Measurements from ENCODE around the gene TP53I11.

TP53I11 gene

DNA sequence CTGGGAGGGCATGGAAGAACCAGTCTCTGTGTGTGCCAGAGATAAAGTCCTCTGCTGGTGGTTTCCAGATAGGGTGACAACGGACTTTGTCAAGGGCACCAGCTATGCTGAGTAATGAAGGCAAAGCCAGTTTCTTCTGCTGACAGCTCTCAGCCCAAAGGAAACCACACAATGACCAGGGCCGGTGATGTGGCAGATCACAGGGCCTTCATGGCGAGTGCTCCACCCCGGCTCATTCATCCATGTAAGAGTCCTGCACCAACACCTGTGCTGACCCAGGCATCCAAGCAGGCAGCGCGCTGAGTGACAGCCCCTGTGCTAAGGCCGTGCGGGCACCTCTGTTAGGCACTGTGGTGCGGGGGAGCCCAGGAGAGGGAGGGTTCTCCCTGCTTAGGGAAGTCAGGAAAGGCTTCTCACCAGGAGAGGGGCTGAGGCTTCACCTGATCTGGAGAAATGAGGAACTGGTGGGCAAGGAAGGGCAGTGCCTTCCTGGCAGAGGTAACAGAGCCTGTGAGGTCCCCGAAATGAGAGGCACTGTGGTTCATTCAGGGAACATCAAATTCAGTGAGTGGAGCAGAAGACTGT is 33.8 kb downstream of the TP53I11 start:
- H3K4me2 ChIP-seq (ENCODE audit: low read length), result no peak overlapping the region
- H3K79me2 ChIP-seq (ENCODE audit: insufficient read depth, low read length), result no peaks in the 10 kb centered on the region
- H3K27me3 ChIP-seq (ENCODE audit: insufficient read depth, low read length), result no peaks in the 10 kb centered on the region

DNA sequence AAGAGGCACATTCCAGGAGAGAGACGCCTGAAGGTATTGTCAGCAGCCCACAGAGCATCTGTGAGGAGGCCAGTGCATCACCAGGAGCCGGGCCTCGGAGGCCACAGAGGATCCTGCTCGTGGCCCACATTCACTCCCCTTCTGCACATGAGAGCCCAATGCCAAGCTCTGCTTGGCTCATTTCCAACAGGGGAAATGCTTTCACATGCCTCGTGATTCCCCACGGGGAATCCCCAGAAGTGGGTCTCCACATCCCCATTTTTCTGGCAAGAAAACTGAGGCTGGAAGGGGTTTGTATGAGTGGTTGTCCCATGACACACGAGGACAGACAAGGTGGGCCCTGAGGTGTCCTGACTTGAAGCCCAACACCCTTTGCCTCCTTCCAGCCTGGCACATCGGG is 34.4 kb downstream of the TP53I11 start:
- Histone ChIP-seq H3K4me1 (ENCODE audit: insufficient read depth, low read length, severe bottlenecking) (no peaks in the 10 kb centered on the region), H3K36me3 (ENCODE audit: insufficient read depth, low read length) (no peaks in the 10 kb centered on the region), H3K27me3 (ENCODE audit: insufficient read depth, low read length) (no peaks in the 10 kb centered on the region), H3K27ac (ENCODE audit: low read depth, low read length, poor library complexity, severe bottlenecking) (no peak overlapping the region), H3F3A (ENCODE audit: insufficient read depth, low read length) (no peaks in the 10 kb centered on the region), H3K9me3 (ENCODE audit: low read length) (no peaks in the 10 kb centered on the region), H4K20me1 (ENCODE audit: insufficient read depth, low read length) (no peaks in the 10 kb centered on the region), H2AFZ (ENCODE audit: low read length) (no peak overlapping the region), H3K9me2 (ENCODE audit: low read depth, low read length) (no peaks in the 10 kb centered on the region), H3K9ac (ENCODE audit: low read length) (no peak overlapping the region), H3K4me2 (ENCODE audit: low read length) (no peak overlapping the region), H3K79me2 (ENCODE audit: insufficient read depth, low read length) (no peaks in the 10 kb centered on the region), H3K4me3 (ENCODE audit: low read depth, low read length, poor library complexity, severe bottlenecking) (no peak overlapping the region)
- TF ChIP-seq EZH2 (IDR thresholded peaks at IDR 0.05; ENCODE audit: borderline replicate concordance, low read length), result no peak
- TF ChIP-seq, protein P1, sequence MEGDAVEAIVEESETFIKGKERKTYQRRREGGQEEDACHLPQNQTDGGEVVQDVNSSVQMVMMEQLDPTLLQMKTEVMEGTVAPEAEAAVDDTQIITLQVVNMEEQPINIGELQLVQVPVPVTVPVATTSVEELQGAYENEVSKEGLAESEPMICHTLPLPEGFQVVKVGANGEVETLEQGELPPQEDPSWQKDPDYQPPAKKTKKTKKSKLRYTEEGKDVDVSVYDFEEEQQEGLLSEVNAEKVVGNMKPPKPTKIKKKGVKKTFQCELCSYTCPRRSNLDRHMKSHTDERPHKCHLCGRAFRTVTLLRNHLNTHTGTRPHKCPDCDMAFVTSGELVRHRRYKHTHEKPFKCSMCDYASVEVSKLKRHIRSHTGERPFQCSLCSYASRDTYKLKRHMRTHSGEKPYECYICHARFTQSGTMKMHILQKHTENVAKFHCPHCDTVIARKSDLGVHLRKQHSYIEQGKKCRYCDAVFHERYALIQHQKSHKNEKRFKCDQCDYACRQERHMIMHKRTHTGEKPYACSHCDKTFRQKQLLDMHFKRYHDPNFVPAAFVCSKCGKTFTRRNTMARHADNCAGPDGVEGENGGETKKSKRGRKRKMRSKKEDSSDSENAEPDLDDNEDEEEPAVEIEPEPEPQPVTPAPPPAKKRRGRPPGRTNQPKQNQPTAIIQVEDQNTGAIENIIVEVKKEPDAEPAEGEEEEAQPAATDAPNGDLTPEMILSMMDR (IDR thresholded peaks at IDR 0.05; ENCODE audit: low read length), result no peak

More for the DNA sequence above, 33.8 kb downstream of the TP53I11 start:
- no peaks in the 10 kb centered on the region for H4K20me1 ChIP-seq (ENCODE audit: insufficient read depth, low read length)
- H3K9me2 ChIP-seq (ENCODE audit: low read depth, low read length), result no peaks in the 10 kb centered on the region
- TF ChIP-seq, protein P1 (IDR thresholded peaks at IDR 0.05; ENCODE audit: low read length), result no peak
- no peak for TF ChIP-seq EZH2 (IDR thresholded peaks at IDR 0.05; ENCODE audit: borderline replicate concordance, low read length)
- no peak overlapping the region for H3K4me3 ChIP-seq (ENCODE audit: low read depth, low read length, poor library complexity, severe bottlenecking)
- no peak overlapping the region for H3K27ac ChIP-seq (ENCODE audit: low read depth, low read length, poor library complexity, severe bottlenecking)
- no peaks in the 10 kb centered on the region for H3K4me1 ChIP-seq (ENCODE audit: insufficient read depth, low read length, severe bottlenecking)
- H3K36me3 ChIP-seq (ENCODE audit: insufficient read depth, low read length), result no peaks in the 10 kb centered on the region
- no peak overlapping the region for H2AFZ ChIP-seq (ENCODE audit: low read length)
- no peaks in the 10 kb centered on the region for H3F3A ChIP-seq (ENCODE audit: insufficient read depth, low read length)
- no peaks in the 10 kb centered on the region for H3K9me3 ChIP-seq (ENCODE audit: low read length)
- no peak overlapping the region for H3K9ac ChIP-seq (ENCODE audit: low read length)

DNA sequence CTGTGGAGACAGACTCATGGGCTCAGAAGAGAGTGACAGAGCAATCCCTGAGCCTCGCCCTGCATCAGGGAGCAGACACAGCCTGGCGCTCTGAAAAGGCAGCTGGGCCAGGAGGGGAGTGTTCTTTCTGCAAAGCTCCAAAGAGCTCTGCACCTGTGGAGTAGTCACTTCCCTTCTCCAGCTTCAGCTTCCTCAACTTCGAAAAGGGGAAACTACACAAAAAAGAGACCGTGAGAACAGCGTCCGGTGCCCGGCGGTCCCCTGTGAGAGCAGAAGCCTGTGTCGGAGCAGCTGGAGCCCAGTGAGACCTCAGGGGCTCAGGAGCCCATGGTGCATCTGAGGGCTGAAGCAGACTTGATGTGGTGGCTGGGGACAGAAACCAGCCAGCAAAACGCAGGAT is 35.1 kb downstream of the TP53I11 start:
- TF ChIP-seq EZH2 (IDR thresholded peaks at IDR 0.05; ENCODE audit: borderline replicate concordance, low read length), result no peak
- TF ChIP-seq, protein P1 (IDR thresholded peaks at IDR 0.05; ENCODE audit: low read length), result no peak
- no peaks in the 10 kb centered on the region for H3K9me2 ChIP-seq (ENCODE audit: low read depth, low read length)
- H4K20me1 ChIP-seq (ENCODE audit: insufficient read depth, low read length), result no peaks in the 10 kb centered on the region
- no peaks in the 10 kb centered on the region for H3K79me2 ChIP-seq (ENCODE audit: insufficient read depth, low read length)
- no peaks in the 10 kb centered on the region for H3K4me1 ChIP-seq (ENCODE audit: insufficient read depth, low read length, severe bottlenecking)
- no peaks in the 10 kb centered on the region for H3K27me3 ChIP-seq (ENCODE audit: insufficient read depth, low read length)
- no peaks in the 10 kb centered on the region for H3K36me3 ChIP-seq (ENCODE audit: insufficient read depth, low read length)
- H3F3A ChIP-seq (ENCODE audit: insufficient read depth, low read length), result no peaks in the 10 kb centered on the region
- no peaks in the 10 kb centered on the region for H3K9me3 ChIP-seq (ENCODE audit: low read length)
- H3K4me3 ChIP-seq (ENCODE audit: low read depth, low read length, poor library complexity, severe bottlenecking), result no peak overlapping the region
- H3K27ac ChIP-seq (ENCODE audit: low read depth, low read length, poor library complexity, severe bottlenecking), result no peak overlapping the region
- no peak overlapping the region for H2AFZ ChIP-seq (ENCODE audit: low read length)
- H3K4me2 ChIP-seq (ENCODE audit: low read length), result no peak overlapping the region
- H3K9ac ChIP-seq (ENCODE audit: low read length), result no peak overlapping the region

Measured in OCI-LY1 (cell line).